ENCODE data around the gene GRIK2. TPM values are rescaled to one million over a fixed set of nuclear protein-coding genes. Genes with fewer than 3 reads are reported as not detected.

Gene GRIK2
- total RNA-seq, 4 donors from 2014 or later, result 0.46 to 3.7 (median 1.8) TPM

GRCh38 chr6:101758368-101758767, 364.9 kb downstream of the GRIK2 start:
- 44% methylated on average over 1 of the region's 1 CpG for WGBS
- Histone ChIP-seq H3K27me3 (no peaks in the 10 kb centered on the region), H3K9me3 (no peaks in the 10 kb centered on the region), H3K36me3 (no peaks in the 10 kb centered on the region), H3K4me1 (no peaks in the 10 kb centered on the region), H3K4me3 (no peak overlapping the region), H3K27ac (replicated peaks in 1 of 4) (no peak overlapping the region)
- intact Hi-C loops (cut with DNase I), result no loop called here
- no peak for TF ChIP-seq POLR2A (IDR thresholded peaks at IDR 0.05; ENCODE audit: low read depth)
- TF ChIP-seq CTCF (IDR thresholded peaks at IDR 0.05), result no peak
- TF ChIP-seq POLR2AphosphoS5 (IDR thresholded peaks at IDR 0.05), result no peak
- TF ChIP-seq EP300 (IDR thresholded peaks at IDR 0.05), result no peak
- no peak for DNase-seq (ENCODE audit: extremely low spot score)

GRCh38 chr6:101760843-101761621, 367.5 kb downstream of the GRIK2 start:
- no peak for DNase-seq (ENCODE audit: extremely low spot score)
- Histone ChIP-seq H3K9me3 (no peaks in the 10 kb centered on the region), H3K36me3 (no peaks in the 10 kb centered on the region), H3K4me1 (no peaks in the 10 kb centered on the region), H3K27ac (replicated peaks in 1 of 4) (no peak overlapping the region), H3K27me3 (no peaks in the 10 kb centered on the region), H3K4me3 (no peak overlapping the region)
- no peak for TF ChIP-seq EP300 (IDR thresholded peaks at IDR 0.05)
- no peak for TF ChIP-seq POLR2AphosphoS5 (IDR thresholded peaks at IDR 0.05)
- TF ChIP-seq CTCF (IDR thresholded peaks at IDR 0.05), result no peak
- no peak for TF ChIP-seq POLR2A (IDR thresholded peaks at IDR 0.05; ENCODE audit: low read depth)
- intact Hi-C loops (cut with DNase I), result no loop called here

- TF ChIP-seq POLR2AphosphoS5 (IDR thresholded peaks at IDR 0.05), result no peak
- TF ChIP-seq CTCF (IDR thresholded peaks at IDR 0.05), result no peak
- no peak for TF ChIP-seq POLR2A (IDR thresholded peaks at IDR 0.05; ENCODE audit: low read depth)
- no peak for TF ChIP-seq EP300 (IDR thresholded peaks at IDR 0.05)
- Histone ChIP-seq H3K4me1 (no peaks in the 10 kb centered on the region), H3K4me3 (no peak overlapping the region), H3K36me3 (no peaks in the 10 kb centered on the region), H3K27me3 (no peaks in the 10 kb centered on the region), H3K9me3 (no peaks in the 10 kb centered on the region), H3K27ac (replicated peaks in 1 of 4) (no peak overlapping the region)
- no peak for DNase-seq (ENCODE audit: extremely low spot score)
- intact Hi-C loops (cut with DNase I), result no loop called here
- 75% methylated on average over 3 of the region's 3 CpGs for WGBS
These were observed 369.3 kb downstream of the GRIK2 start for GRCh38 chr6:101762851-101763250.

- 93% methylated on average over 1 of the region's 1 CpG for WGBS
- H3K4me1 ChIP-seq, result no peaks in the 10 kb centered on the region
- no peak overlapping the region for H3K27ac ChIP-seq (replicated peaks in 1 of 4)
- intact Hi-C loops (cut with DNase I), result no loop called here
- no peaks in the 10 kb centered on the region for H3K27me3 ChIP-seq
- DNase-seq (ENCODE audit: extremely low spot score), result no peak
- no peaks in the 10 kb centered on the region for H3K9me3 ChIP-seq
- TF ChIP-seq POLR2AphosphoS5 (IDR thresholded peaks at IDR 0.05), result no peak
- no peaks in the 10 kb centered on the region for H3K36me3 ChIP-seq
- no peak overlapping the region for H3K4me3 ChIP-seq
These were observed 371.8 kb downstream of the GRIK2 start for GRCh38 chr6:101765281-101765680.

- Histone ChIP-seq H3K4me3 (no peak overlapping the region), H3K27me3 (no peaks in the 10 kb centered on the region), H3K27ac (replicated peaks in 1 of 4) (no peak overlapping the region), H3K4me1 (no peaks in the 10 kb centered on the region), H3K9me3 (no peaks in the 10 kb centered on the region), H3K36me3 (no peaks in the 10 kb centered on the region)
- 56% methylated on average over 3 of the region's 3 CpGs for WGBS
- no peak for DNase-seq (ENCODE audit: extremely low spot score)
- no peak for TF ChIP-seq EP300 (IDR thresholded peaks at IDR 0.05)
- TF ChIP-seq POLR2A (IDR thresholded peaks at IDR 0.05; ENCODE audit: low read depth), result no peak
- no peak for TF ChIP-seq POLR2AphosphoS5 (IDR thresholded peaks at IDR 0.05)
- no peak for TF ChIP-seq CTCF (IDR thresholded peaks at IDR 0.05)
- intact Hi-C loops (cut with DNase I), result no loop called here
These were observed 376.6 kb downstream of the GRIK2 start for GRCh38 chr6:101770116-101770515.

Measured in esophagus muscularis mucosa (tissue), 4 donors.